HG03457 (cell line): ENCODE results near the gene BAHCC1.

Experiments
- ATAC-seq: cut with Tn5 transposase; IDR thresholded peaks from one replicate; pipeline ENCODE4 v1.9.1; 2021; ENCODE audit warnings: moderate number of reproducible peaks; ENCODE audit not compliant: unreplicated experiment

The BAHCC1 gene

DNA sequence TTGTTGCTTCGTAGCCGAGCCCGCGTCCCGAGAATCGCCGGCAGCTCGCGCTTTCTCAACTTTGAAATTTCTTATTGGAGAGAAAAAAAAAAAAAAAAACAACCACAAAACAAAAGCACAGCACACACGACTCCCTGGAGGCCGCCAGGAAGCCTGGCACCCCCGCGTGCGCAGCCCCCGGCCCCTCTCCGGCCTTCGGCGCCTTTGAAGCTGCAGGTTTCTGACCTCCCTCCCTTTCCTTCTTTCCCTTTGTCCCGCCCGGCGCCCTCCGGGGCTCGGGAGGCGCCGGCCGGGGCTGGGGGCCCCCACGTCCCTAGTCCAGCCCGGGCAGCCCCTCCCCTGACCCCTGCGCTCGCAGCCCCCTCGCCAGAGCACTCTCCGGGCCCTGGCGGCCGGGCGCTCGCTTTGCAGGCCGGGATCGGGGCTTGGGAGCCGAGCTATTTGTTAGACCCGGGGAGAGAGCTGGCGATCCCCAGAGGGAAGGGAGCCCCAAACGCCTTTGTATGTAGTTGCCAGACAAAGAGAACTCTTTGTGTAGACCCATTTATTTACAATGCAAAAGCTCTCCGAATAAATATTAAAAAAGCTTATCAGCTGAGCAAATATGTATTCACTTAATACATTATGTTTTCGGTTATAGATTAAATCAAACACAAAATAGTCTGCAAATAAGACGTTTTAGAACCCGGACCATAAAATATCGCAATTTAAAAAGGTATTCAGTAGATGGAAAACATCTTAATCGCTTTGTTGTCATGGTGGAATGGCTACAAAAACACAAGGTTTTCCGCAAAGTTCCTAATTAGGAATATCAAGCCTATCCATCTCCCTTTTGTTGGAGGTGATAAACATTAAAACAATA is 2.3 kb downstream of the BAHCC1 start:
- no peak for ATAC-seq

GRCh38 chr17:81398176-81398831 is 3.0 kb downstream of the BAHCC1 start:
- ATAC-seq = no peak

DNA sequence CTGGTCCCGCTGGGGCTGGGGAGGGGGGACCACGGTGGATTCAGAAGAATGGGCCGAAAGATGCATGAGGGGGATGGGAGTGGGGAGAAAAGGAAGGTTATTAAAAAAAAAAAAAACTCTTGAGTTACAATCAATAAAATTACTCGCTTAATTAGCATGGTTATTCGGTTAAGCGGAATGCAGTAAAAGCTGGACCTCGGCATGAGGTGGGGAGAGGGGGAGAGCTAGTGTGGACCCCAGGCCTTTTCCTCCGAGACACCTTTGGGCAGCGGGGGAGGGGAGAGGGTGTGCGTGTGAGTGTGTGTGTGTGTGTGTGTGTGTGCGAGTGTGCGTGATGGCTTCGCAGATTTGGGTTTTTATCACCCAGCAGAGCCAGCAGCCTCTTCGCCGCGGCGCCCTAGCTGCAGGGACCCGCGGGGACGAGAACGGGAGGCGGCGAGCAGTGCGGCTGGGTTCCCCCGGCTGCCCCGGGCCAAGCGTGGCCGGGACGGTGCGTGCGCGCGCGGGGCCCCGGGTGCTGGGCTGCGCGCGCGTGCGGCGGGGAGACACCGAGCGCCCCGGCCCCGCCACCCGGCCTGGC is 3.7 kb downstream of the BAHCC1 start:
- no peak for ATAC-seq

DNA sequence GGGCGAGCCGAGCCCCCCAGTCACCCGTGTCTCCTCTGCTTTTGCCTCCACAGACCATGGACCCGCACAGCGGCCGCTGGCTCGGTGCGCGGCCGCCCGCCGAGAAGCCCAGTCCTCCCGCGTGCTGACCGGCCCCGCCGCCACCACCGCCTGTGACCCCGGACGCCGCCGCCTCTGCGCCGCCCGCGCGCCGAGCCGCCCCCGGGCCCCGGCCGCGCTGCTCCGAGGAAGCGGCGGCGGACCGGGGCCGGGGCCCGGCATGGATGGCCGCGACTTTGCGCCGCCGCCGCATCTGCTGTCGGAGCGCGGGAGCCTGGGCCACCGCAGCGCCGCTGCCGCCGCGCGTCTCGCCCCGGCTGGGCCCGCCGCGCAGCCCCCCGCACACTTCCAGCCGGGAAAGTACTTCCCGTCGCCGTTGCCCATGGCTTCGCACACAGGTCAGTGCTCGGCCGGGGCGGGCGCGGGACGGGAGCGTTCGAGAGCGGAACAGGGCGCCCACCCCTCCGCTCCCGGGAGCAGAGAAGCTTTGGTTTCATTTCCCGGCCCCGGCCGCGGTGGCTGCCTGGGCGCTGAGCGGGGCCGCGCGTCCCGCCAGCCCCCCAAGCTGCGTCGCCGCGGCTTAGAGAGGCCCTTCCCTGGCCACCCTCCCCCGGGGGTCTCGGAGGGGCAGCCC is 4.4 kb downstream of the BAHCC1 start:
- ATAC-seq = no peak

DNA sequence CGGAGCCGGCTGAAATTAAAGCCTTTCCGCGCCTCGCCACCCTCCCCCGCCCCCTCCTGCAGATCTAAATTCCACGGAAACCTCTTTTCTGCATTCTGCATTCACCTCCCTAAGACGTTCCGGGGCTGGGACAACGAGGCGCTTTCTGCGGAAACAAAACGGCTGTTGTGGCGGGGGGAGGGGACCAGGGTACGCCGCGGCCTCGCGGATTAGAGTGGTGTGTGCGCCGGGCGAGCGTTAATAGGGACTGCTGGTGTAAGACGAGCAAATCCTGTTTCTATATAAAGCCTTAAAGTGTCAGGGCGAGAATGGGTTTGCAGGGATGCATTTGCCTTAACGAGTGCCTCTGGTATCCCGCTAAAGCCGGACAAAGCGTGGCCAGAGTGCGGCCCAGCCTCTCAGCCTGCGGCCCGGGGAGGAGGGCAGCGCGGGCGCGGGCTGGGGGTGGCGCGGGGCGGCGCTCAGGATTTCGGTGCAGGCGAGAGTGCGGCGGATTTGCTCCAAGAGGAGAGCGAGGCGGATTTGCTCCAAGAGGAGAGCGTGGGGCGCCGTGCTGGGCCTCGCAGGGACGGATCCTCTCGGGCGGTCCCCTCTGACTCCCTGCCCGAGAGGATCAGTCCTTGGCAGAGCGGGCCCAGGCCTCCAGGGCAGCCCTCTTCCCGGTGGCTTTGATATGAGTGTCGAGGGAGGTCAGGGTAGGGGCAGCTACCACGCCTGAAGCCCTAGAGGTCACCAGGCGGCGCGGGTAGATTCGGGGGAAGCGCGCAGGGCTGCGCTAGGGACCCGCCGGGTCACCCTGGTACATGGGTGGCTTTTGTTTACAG is 5.1 kb downstream of the BAHCC1 start:
- no peak for ATAC-seq

GRCh38 chr17:81400996-81401722 is 5.9 kb downstream of the BAHCC1 start:
- ATAC-seq = no peak

- no peak for ATAC-seq
Measured at GRCh38 chr17:81401723-81402529, 6.7 kb downstream of the BAHCC1 start.

DNA sequence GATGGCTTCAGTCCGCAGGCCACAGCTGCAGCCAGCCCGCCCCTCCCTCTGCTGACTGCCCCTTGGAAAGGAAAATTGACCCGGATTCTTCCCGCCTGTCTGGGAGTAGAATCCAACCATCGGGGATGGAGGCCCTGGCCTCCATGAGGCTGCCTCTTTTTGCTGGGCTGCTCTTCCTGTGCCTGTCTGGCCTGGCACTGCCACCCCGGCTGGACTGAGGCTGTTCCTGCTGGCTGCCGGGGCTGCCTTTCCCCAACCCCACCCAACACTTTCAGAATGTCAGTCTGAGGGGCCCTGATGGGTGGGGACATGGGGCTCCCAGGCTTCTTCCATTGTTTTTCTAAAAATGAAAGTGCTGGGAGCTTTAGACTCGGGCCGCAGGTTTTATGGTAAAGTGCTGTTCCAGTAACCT is 7.3 kb downstream of the BAHCC1 start:
- no peak for ATAC-seq

- no peak for ATAC-seq
Measured at GRCh38 chr17:81402981-81403467, 7.8 kb downstream of the BAHCC1 start.

GRCh38 chr17:81403671-81404534 is 8.6 kb downstream of the BAHCC1 start:
- ATAC-seq = no peak

- ATAC-seq = no peak
Measured at GRCh38 chr17:81404558-81405165, 9.4 kb downstream of the BAHCC1 start.

DNA sequence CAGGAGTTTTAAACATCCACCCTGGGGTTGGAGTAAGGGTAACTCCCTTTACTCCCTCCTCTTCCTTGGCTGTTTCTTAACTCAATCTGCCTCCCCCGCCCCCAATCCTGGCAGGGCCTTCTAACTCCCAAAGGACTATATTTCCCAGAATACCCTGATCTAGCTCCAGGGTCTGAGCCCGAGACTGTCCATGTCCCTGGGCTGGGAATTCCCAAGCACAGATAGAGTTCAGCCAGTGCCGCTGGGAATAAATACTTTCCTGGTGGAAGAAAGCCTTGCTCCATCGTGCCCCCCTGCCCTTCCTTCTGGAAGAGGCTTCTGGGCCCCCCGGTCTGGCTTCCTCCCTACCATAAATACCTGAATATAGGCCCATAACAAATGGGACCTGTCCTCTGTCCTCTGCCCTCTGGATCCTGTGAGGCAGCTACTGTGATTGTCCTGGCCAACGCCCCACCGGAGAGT is 10.2 kb downstream of the BAHCC1 start:
- no peak for ATAC-seq

DNA sequence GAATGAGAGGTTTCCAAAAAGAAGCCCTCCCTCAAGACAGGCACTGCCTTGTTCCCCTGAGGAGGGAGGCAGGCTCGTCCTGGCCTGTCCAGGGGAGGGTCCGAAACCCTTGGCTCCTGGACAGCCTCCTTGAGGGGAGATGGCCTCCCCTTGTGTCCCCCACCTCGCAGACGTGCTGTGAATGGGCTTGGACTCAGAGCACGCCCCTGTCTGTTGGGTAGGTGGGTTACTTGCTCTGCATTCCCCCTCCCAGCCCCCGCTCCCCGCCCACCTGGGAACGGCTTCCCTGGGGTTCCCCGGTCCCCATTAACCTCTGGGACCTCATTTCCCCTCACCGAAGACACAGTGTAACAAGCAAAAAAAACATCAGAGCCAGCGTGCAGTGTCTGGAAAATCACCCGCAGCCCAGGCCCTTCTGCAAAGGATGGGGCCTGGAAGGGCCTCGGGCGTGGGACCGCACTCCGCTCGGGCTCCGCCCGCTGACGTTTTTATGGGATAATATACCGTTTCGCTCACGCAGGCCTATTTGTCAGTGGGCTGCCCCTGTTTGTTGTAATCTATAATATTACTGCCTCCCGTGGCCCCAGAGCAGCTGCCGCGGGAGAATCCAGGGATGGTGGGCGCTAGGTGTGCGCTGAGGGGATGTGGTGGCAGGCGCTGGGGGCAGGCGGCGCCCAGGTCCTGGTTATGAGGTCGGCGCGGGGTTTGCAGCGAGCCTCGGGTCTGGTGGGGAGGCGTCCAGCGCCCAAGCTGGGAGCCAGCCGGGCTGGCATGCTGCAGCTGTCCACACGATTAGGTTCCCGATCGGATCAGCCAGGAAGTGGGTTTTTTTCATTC is 11.1 kb downstream of the BAHCC1 start:
- no peak for ATAC-seq

GRCh38 chr17:81408049-81408448 is 12.8 kb downstream of the BAHCC1 start:
- ATAC-seq = no peak

GRCh38 chr17:81409190-81409935 is 14.1 kb downstream of the BAHCC1 start:
- ATAC-seq = no peak

- no peak for ATAC-seq
Measured at GRCh38 chr17:81410852-81411251, 15.6 kb downstream of the BAHCC1 start.
